Activated CD4-positive, alpha-beta T cell treated with anti-CD3 and anti-CD28 coated beads, Interleukin-2, amount 50 U/mL, for 24 hours (primary cell): ENCODE data around the gene ENTPD6.
"Not testable (repeated sequence)": the region's sequence is repeated elsewhere in the genome, so short reads cannot be mapped to it uniquely, and the experiment has no call there.

Experiments used
- DNase-seq, 2 donors: peaks; one replicate each; pipeline ENCODE4 v3.0.0-alpha.2; 2020; ENCODE audit warnings: low read depth in 1 of 2, low spot score in 1 of 2

ENTPD6 gene

GRCh38 chr20:25254986-25255680 is 59.6 kb downstream of the ENTPD6 start:
- DNase-seq = no peak

GRCh38 chr20:25256226-25256859 is 60.8 kb downstream of the ENTPD6 start:
- no peak for DNase-seq

- DNase-seq = no peak
Measured at GRCh38 chr20:25257130-25257529, 61.6 kb downstream of the ENTPD6 start.

- no peak for DNase-seq
Measured at GRCh38 chr20:25257756-25258475, 62.4 kb downstream of the ENTPD6 start.

GRCh38 chr20:25258476-25258805 is 62.9 kb downstream of the ENTPD6 start:
- no peak for DNase-seq

- no peak for DNase-seq
Measured at GRCh38 chr20:25258828-25259227, 63.3 kb downstream of the ENTPD6 start.

GRCh38 chr20:25259358-25259757 is 63.8 kb downstream of the ENTPD6 start:
- DNase-seq = no peak

- no peak for DNase-seq
Measured at GRCh38 chr20:25259788-25260254, 64.3 kb downstream of the ENTPD6 start.

- not testable (repeated sequence) for DNase-seq
Measured at GRCh38 chr20:25260770-25261437, 65.4 kb downstream of the ENTPD6 start.

- no peak for DNase-seq
Measured at GRCh38 chr20:25269057-25269832, 73.7 kb downstream of the ENTPD6 start.

- no peak for DNase-seq
Measured at GRCh38 chr20:25269833-25270170, 74.3 kb downstream of the ENTPD6 start.

- DNase-seq = no peak
Measured at GRCh38 chr20:25270829-25271251, 75.3 kb downstream of the ENTPD6 start.

- no peak for DNase-seq
Measured at GRCh38 chr20:25271486-25272222, 76.1 kb downstream of the ENTPD6 start.

GRCh38 chr20:25272223-25273000 is 76.9 kb downstream of the ENTPD6 start:
- no peak for DNase-seq

GRCh38 chr20:25273046-25273445 is 77.5 kb downstream of the ENTPD6 start:
- DNase-seq = no peak

GRCh38 chr20:25273541-25274358 is 78.2 kb downstream of the ENTPD6 start:
- no peak for DNase-seq

GRCh38 chr20:25274481-25274880 is 79.0 kb downstream of the ENTPD6 start:
- DNase-seq = no peak

- no peak for DNase-seq
Measured at GRCh38 chr20:25274891-25275812, 79.6 kb downstream of the ENTPD6 start.
